Activated CD4-positive, alpha-beta T cell treated with anti-CD3 and anti-CD28 coated beads, Interleukin-10, Interleukin-2, amounts not matched to agents 100 ng/mL and 50 ng/mL, durations not matched to agents 16 hours and 8 hours (primary cell): ENCODE results near the gene NDUFS7.

Experiments used
- DNase-seq: peaks from one replicate; pipeline ENCODE4 v3.0.0-alpha.2; 2020

NDUFS7 gene

DNA sequence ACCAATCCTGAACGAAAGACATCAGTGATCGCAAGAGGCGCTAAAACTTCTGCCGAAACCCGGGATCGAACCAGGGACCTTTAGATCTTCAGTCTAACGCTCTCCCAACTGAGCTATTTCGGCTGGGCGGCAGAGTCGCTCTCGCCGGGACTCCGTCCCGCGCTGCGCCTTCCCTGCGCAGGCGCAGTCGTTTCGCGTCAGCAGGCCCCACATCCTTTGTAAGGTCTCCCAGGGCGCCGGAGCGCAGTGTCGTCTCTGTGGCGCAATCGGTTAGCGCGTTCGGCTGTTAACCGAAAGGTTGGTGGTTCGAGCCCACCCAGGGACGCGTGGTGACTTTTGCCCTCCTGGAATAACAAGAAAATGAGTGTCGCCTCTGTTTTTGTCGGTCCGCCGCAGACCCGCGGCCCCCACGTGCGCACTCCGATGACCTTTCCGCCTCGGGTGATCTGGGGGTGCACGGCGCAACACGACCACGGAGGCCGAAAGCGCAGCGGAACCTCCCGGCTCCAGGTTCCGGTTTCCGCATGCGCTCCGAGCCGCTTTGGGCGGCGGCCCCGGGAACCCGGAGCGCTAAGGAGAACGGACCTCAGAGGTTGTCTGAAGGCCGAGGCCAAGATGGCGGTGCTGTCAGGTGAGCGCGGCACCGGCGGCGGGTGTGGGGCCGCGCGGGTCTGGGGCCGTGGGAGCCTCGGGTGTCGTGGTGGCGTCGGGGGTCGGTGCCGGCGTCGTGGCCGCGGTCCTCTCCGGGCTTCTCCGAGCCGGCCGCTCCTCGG is at the start of gene NDUFS7:
Gene NDUFS7, plus strand, starts transcription at position 596 of the 773 bp plus-strand sequence. Its CDS starts 20 bp downstream, at position 616.
- peak; percentile 93 for DNase-seq

DNA sequence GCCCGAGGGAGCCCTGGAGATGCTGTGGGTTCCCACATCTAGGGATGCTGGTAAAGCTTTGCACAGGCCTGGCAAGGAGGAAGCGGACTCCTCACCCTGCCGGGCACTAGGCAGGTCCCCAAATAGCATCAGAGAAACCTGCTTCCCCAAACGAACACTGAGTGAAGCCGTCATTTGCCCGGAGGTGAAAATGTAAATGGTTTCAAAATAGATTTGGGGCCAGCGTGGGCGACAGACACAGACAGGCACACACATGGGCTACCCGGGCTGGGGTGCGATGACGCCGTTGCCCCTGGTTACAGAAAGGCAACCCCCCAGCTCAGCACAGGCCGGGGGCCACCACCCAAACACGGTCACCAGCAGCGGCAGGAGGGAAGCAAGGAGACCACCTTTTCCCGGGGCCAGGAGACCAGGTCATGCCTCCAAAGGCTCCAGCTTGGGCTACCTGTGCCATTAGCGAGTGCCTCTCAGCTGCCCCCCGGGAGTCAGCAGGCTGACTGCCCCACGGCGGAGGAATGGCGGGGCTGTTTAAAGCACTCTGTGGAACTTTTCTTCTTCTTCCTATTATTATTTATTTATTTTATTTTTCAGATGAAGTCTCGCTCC is 47.5 kb upstream of the NDUFS7 start:
- DNase-seq = no peak

DNA sequence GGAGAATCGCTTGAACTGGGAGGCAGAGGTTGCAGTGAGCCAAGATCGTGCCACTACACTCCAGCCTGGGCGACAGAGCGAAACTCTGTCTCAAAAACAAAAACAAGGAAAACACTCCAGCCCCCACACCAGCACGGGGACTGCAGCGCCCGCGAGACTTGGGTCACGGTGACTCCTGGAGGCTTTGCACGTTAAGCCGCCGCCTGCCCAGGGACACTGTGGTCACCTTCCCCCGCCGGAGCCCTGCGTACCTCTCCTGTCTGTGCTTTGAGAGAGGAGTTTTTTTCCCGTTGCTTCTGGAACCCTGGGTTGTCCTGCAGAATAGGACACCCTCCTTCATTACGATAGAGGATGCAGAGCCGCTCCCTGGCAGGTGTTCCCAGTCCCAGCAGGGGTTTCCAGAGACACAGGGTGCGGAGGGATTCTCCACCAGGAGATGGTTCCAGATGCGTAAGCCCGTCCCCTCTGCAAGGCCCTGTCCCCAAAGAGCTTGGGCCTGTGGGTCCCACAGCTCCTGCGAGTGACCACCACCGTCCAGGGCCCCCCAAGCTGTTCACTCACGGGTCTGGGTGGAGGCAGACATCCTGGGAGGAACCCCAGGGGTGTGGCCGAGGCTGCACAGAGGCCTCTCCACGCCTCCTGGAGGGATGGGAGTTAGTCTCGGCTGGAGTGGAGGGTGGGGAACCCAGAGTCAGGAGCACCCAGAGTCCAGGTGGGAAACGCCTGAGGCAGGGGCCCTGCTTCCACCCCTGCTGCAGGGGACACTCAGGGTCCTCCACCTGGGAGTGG is 42.8 kb upstream of the NDUFS7 start:
- no peak for DNase-seq

DNA sequence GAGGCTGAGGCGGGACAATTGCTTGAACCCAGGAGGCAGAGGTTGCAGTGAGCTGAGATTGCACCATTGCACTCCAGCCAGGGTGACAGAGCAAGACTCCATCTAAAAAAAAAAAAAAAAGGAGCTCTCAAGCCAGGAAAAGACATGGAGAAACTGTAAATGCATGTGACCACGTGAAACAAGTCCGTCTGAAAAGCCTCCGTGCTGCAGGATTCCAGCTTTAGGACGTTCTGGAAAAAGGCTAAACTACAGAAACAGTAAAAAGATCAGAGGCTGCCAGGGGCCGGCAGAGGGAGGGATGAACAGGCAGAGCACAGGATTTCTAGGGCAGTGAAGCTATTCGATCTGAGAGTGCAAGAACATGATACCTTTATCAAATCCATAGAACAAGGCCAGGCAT is 40.7 kb upstream of the NDUFS7 start:
- no peak for DNase-seq

DNA sequence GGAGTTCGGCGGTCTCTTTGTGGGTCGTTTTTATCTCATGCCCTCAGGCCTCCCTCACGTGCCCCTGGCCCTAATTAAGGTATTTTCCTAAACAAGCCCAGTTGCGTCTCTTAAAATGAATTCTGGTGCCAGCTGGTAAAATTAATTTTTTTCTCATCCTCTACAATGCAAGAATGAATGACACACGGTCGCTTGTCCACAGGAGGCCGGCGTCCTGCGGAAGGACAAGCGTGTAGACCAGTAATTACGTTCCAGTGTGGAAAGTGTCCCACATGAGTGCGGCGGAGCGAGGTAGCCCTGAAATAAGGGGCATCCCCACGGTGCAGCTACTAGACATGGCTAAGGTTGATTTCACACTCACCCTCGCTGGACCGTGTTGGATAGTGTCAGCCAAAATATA is 34.5 kb upstream of the NDUFS7 start:
- DNase-seq = no peak

DNA sequence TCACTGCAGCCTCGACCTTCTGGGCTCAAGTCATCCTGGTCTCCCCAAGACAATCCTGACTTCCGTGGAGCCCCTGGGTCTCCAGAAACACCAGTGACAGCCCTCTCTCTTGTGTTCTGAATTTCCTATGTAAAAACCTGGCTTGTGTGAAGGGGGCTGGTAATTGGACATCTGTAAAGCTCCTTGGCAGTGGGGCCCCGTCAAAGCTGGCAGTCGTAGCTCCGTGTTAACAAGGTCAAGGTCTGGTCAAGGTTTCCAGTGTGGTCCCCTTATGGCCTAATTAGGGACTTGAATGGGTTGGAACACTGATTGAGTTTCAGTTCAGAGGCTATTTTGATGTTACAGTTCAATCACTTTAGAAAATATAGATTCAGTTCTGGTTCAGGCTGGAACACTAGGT is 32.8 kb upstream of the NDUFS7 start:
- DNase-seq = no peak

DNA sequence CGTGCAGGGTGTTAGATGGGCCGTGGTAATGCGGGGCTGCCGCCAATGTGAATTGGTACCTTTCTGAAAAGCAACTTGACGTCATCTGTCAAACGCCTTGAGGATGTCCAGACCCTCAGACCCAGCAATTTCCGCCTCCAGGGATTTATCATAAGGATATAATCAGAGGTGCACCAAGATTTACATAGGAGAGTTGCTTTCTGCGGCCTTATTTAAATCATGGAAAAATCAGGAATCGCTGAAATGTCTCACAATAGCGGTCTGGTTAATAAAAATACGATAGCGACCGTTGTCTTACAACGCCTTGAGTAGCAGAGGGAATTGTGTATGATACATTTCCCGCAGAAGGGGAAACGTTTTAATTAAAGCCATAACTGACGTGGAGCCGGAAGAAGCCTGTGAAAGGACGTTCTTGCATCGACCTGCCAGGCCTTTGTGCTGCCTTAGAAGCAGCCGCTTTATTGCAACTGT is 32.3 kb upstream of the NDUFS7 start:
- DNase-seq = no peak

DNA sequence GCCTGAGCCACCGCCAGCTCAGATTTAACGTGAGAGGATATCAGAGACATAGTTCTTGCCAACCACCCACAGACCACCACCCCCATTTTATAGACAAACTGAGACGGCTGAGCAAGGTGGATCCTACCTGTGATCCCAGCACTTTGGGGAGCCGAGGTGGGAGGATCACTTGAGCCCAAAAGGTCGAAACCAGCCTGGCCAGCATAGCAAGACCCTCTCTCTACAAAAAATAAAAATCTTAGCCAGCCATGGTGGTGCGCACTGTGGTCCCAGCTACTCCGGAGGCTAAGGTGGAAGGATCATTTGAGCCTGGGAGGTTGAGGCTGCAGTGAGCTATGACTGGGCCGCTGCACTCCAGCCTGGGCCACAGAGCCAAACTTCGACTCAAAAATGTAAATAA is 30.6 kb upstream of the NDUFS7 start:
- DNase-seq = no peak

DNA sequence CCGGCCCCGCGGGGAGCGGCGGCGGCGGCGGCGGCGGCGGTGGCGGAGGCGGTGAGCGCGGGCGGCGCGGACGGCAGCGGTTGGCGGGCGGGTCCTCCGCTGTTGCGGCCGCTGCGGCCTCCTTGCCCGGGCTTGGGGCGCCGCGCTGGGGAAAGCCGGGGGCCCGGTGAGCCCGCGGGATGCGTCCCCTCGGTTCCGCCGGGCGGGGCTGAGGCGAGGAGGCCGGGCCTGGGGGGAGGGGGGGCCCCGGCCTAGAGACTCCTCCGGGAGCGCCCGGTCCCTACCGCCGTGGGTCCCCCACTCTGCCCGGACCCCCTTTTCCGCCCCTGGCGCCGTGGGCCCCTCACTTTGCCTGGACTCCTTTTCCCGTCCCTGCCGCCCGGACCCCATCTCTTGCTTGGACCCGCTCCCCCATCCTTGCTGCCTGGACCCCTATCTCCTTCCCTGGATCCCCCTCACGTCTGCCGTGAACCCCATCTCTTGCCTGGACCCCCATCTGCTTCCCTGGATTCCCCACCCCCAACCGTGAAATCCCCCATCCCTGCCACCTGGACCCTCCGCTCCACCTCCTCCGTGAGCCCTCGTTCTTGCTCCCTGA is 28.6 kb upstream of the NDUFS7 start:
- DNase-seq = no peak

DNA sequence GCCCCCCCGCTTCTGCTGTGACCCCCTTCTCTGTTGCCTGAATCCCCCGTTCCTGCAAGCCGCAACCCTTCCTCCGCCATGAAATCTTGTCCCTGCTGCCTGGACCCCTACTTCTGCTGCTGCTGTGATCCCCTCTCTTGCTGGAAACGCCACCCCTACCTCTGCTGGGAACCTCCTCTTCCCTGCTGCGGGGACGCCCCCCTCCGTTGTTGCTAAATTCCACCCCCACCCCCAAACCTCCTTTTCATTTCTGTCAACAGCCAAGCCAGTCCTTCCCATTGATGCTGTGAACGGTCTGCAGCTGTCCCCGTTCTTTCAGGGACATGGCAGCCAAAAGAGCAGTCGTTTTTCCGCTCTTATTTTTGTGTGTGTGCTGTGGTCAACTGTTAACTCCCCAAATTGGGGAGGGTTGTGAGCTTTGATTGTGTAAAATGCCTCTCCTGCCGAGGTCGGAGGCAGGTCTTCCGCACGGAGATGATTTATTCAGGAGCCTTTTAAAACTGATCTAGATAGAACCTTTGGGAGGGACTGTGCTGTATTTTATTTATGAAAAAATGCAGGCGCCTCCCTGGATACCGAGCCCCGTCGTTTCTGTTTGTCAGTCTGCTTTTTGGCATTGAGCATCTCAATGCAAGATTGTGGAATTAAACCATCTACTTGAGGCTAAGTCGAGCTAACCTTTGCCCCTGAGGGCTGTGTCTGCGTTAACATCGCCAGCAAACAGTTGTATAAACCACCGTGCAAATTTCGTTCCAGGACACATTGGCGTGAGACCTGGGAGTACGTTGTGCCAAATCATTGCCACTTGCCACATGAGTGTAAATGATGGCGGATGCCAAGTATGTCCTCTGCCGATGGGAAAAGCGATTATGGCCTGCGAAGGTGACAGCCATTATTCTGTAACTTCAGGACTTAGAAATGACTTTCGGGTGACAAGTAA is 27.9 kb upstream of the NDUFS7 start:
- peak; percentile 13 for DNase-seq

DNA sequence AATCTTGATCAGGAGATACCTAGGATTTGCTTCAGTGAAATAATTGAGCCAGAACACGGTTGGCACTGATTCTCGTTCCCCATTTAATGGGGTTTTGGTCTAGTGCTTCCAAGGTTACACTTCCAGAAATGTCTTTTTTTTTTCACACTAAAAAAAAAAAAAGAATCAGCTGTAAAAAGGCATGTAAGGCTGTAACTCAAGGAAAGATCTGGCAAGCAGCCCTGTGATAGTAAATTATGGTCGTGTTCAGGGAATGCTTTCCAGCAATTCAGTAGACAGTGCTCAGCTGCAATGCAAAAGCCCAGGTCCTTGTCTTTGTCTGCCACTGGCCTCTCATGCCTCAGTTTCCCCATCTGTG is 27.2 kb upstream of the NDUFS7 start:
- no peak for DNase-seq

DNA sequence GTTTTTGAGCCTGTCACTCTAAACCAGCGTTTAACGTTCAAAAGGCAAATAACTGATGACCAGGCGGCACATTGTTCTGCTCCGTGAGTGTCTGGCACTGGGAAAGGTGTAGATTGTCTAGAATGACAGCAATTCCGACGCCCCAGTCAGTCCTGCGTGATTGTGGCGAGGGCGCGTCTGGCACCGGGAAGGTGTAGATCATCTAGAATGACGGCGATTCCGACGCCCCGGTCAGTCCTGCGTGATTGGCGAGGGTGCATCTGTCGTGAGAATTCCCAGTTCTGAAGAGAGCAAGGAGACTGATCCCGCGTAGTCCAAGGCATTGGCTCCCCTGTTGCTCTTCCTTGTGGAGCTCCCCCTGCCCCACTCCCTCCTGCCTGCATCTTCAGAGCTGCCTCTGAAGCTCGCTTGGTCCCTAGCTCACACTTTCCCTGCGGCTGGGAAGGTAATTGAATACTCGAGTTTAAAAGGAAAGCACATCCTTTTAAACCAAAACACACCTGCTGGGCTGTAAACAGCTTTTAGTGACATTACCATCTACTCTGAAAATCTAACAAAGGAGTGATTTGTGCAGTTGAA is 26.1 kb upstream of the NDUFS7 start:
- DNase-seq = no peak

DNA sequence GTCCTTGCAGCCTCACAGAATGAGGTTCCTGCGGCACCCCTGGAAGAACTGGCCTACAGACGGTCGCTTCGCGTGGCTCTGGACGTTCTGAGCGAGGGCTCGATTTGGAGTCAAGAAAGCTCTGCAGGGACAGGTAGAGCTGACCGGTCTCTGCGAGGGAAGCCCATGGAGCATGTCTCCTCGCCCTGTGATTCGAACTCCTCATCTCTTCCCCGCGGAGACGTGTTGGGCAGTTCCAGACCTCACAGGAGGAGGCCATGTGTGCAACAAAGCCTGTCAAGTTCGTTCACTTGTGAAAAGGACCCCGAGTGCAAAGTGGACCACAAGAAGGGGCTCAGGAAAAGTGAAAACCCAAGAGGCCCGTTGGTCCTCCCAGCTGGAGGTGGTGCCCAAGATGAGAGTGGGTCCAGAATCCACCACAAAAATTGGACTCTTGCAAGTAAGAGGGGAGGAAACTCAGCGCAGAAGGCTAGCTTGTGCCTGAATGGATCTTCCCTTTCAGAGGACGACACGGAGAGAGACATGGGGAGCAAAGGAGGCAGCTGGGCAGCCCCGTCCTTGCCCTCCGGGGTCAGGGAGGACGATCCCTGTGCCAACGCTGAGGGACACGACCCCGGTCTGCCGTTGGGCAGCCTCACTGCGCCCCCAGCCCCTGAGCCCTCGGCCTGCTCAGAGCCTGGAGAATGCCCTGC is 23.4 kb upstream of the NDUFS7 start:
- no peak for DNase-seq

DNA sequence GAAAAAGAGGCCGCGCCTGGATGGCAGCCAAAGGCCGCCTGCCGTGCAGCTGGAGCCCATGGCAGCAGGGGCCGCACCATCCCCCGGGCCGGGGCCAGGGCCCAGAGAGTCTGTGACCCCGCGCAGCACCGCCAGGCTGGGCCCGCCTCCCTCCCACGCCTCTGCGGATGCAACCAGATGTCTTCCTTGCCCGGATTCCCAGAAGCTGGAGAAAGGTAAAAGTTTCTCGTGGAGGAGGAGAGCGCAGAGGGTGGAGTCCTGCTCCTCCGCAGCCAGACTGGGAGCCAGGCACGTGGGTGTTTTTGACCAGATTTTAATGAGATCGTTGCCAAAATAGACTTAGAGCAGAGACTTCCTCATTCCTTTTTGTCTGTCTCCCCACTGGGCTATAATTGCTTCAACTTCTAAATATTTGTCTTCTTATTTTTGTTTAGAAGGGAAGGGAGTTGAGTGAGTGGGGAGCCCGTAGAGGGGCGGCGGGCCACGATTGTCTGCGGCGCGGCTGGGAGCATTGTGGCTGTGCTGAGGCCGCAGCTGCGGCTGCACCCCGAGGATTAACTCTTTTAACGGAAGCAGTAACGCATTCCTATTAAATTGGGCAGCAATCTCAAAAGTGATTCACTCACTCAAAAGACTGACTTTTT is 22.8 kb upstream of the NDUFS7 start:
- DNase-seq = no peak

DNA sequence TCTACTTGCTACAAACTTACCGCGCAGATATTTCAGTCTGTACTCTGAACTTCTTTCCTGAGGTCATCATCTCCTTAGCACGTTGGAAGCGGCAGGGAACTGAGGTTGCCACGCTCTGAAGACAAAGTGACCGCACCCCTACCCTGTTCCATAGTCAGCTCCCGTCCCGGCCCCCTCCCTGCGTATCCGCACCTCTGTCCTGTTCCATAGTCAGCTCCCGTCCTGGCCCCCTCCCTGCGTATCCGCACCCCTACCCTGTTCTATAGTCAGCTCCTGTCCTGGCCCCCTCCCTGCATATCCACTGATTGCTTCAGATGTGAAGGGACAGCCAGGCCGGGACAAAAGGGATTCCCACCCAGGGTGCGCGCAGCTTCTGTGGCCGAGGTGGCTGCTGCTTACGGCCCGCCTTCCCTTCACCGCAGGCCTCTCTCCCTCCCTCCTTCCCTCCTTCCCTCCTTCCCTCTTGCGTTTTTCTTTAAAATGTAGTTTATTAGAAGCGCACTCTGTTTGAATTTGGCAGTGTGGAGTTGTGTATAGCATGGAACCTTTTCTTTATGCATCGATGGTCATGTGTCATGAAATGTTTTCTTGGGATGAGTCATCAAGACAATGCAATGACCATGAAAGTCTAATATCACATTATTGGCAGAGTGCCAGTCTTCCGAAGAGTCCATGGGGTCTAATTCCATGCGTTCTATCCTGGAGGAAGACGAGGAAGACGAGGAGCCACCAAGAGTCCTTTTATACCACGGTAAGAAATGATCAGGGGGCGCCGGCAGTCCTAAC is 21.9 kb upstream of the NDUFS7 start:
- DNase-seq = no peak

DNA sequence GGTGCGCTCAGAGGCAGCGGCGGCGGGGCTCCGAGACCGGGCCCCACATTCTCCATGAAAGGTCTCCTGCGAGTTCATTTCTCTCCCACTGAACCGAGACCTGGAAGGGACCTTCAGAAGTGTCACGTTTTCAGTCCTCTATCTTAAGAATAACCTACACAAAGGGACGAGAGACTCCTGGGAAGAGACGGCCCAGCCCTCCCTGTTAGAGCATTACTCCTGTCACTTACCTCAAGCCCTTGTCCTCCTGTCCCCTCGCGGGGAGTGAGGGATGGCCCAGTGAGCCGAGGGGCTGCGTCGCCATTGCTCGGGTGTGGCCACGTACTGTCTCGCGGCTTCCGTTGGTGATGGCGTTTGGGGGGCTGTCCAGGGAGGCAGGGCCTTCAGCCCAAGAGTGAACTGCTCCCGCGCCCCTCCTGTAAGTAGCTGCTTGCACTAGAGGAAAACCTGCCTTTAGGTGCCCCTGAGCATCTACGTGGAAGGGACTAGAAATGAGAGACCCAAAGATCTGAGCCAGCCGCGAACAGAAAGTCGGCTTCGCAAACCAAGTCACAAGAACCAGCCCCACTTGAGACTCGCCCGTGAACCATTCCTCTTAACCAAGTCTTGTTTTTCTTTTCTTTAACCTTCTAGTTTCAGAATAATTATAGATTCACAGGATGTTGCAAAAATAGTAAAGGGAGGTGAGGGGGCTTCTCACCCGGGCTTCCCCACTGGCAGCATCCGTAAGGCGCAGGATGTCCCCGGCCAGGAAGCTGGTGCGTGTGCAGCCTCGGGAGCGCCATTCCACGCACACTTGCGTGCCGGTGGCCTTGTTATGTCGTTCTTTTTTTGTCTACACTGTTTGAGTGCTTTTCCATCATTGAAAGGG is 21.1 kb upstream of the NDUFS7 start:
- no peak for DNase-seq

DNA sequence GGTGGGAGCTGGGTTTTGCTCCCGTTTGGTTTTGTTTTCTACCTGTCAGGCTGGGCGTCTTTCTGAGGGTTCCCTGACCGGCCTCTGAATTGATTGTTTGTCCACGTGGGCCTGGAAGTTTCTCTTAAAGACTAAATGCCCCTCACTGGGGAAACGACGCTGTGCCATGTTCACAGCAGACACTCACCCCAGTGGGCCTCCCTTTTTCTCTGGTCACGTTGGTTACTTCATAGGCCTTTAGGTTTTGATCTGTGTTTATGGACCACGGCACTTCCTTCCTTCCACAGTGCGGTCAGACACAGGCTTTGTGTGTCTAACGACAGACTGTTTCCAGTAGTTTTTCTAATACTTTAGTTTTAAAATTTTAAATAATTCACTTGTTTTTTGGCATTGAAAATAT is 20.1 kb upstream of the NDUFS7 start:
- DNase-seq = peak; percentile 51

DNA sequence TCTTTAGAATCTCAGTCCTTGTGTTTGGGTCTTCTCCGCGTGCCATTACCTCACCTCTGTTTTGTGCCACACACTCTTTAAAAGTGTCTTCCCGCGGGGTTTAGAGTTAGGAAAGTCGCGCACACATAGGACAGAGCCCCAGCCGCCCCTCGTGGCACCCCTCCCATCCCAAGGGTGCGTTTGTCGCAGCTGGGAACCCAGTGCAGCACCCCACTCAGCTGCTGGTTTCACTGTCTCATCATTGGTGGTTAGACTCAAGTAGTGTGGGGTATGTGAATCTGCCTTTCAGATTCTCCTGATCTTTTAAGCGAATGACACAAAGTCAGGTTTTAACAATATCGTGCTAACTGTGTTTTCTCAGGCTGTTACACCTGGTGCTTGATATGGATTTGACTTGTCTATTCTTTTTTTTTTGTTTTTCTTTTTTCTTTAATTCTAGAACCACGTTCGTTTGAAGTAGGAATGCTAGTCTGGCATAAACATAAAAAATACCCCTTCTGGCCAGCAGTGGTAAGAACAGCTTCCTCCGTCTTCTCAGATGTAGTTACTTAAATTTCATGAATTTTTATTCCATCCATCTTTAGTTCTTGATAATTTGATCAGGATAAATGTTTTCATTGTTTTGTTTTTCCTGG is 19.5 kb upstream of the NDUFS7 start:
- DNase-seq = peak; percentile 32
